Activated T-helper 17 cell treated with anti-CD3 and anti-CD28 coated beads, Interleukin-2, amount 50 U/mL, for 72 hours (primary cell): Measurements from ENCODE around the gene TOP2A. TPM values are rescaled to one million over a fixed set of nuclear protein-coding genes. Genes with fewer than 3 reads are reported as not detected.

Experiments
- total RNA-seq, 2 donors: library from RNA; stranded (reverse); gene quantifications; one replicate each; pipeline ENCODE4 v1.2.3, GENCODE V29; 2022

Gene TOP2A
- total RNA-seq, 2 donors from 2014 or later = 230 to 257 TPM

Other genes starting within 250 kb of the TOP2A start
- gene RAPGEFL1, start 240.4 kb downstream of the TOP2A start, total RNA-seq = 1 to 10 TPM; 9.4 to 9.9 TPM
- 10 to 100 TPM; 25.1 to 38.0 TPM for gene WIPF2, start 198.6 kb downstream of the TOP2A start, total RNA-seq
- gene CDC6, start 130.0 kb downstream of the TOP2A start, total RNA-seq = 100 to 1,000 TPM in 1 of 2 donors, 10 to 100 TPM in 1; 60.9 to 101 TPM
- gene RARA, start 108.7 kb downstream of the TOP2A start, total RNA-seq = 10 to 100 TPM; 43.7 to 61.9 TPM
- gene GJD3, start 53.2 kb downstream of the TOP2A start, total RNA-seq = not detected
- gene IGFBP4, start 25.6 kb upstream of the TOP2A start, total RNA-seq = 10 to 100 TPM in 1 of 2 donors, 1 to 10 TPM in 1; 5.3 to 33.8 TPM
- gene TNS4, start 83.7 kb upstream of the TOP2A start, total RNA-seq = 10 to 100 TPM in 1 of 2 donors, 1 to 10 TPM in 1; 8.8 to 19.8 TPM
- 100 to 1,000 TPM; 140 to 304 TPM for gene CCR7, start 147.6 kb upstream of the TOP2A start, total RNA-seq
- gene SMARCE1, start 229.9 kb upstream of the TOP2A start, total RNA-seq = 10 to 100 TPM; 82.1 to 85.5 TPM
- gene KRT222, start 247.3 kb upstream of the TOP2A start, total RNA-seq = not detected